HCEC 1CT (cell line): ENCODE results near the gene INTS6L.
"Not testable (repeated sequence)": the region's sequence is repeated elsewhere in the genome, so short reads cannot be mapped to it uniquely, and the experiment has no call there.

Experiments
- DNase-seq: peaks from one replicate; pipeline ENCODE4 v3.0.0-alpha.2; 2017

INTS6L gene

DNA sequence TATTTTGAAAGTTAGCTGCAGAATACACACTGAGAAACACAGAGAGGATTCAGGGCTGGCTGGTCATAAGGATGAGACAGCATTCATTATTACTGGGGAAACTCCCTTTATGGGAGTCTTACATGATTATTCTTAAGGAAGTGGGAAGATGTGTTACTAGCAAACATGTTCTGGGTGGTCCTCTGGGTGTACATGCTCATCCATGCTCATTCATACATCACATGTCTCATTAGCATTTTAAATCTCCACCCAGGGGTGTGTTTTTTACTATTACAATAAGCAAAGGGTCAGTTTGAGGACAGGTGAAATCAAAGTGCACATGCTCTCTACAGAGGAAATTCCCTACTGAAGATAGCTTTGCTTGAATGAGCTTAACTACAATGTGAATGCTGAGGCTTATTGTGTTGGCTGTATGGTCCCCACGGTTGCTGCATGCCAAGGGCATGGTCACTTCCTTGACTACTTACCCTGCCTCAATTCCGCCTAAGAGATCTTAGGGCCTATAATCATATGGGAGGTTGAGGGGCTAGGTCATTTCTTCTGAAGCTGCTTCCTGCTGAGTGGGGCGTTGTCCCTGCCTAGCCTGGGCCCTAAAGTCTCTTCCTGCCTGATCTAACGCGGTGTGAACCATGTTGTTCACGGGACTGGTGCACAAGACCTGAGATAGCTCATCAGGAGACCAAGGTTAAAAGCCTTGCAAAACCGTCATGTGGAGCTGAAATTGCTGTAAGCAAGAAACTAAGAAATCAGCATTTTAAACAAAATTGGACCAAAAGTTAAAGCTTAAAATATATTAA is 104.1 kb downstream of the INTS6L start:
- DNase-seq: not testable (repeated sequence)

DNA sequence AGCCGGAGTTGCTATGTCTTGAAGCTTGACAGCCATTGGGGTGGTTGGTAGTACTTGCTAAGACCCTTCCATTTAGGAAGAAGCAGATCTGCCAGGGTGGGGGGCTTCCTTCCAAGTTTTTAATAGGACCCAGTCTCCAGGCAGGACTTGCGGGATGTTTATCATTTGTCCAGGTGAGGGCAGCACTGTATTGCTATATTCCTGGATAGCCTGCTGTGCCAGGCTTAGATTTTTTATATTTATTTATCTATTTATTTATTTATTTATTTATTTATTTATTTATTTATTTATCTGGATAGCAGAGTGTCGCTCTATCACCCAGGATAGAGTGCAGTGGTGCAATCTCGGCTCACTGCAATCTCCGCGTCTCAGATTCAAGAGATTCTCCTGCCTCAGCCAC is 105.5 kb downstream of the INTS6L start:
- DNase-seq: no peak

DNA sequence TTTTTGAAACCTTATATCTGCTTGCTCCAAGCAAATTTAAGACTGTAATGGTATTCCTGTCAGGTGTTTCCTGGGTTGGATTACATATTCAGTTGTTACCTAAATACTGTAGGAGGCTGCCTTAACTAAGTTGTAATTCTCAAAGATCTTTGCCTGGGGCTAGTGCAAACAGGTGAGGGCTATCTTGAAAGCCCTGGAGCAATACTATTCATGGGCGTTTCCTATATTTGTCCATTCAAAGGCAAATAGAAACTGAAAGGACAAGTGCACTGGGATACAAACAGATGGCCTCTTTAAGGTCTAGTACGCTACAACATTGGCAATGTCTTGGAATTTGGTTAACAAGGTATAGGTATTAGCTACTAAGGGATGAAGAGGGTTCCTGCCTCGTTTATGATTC is 108.9 kb downstream of the INTS6L start:
- DNase-seq: no peak
